BE2C (cell line): ENCODE data around the gene TMEM176B.

Experiments used
- DNase-seq: peaks from one replicate; pipeline ENCODE4 v3.0.0-alpha.2; 2020
- H3K27me3 ChIP-seq: fragments of 250-450 bp; sonication (Bioruptor Pico); 2 replicates; pipeline ENCODE4 v1.5.1; 2020; ENCODE audit warnings: mild to moderate bottlenecking
- H3K36me3 ChIP-seq: fragments of 250-450 bp; sonication (Bioruptor Pico); 2 replicates; pipeline ENCODE4 v1.5.1; 2020; ENCODE audit warnings: mild to moderate bottlenecking
- H3K4me1 ChIP-seq: fragments of 250-450 bp; sonication (Bioruptor Pico); 2 replicates; pipeline ENCODE4 v1.5.1; 2020
- H3K4me3 ChIP-seq: 2 replicates; pipeline ENCODE4 v1.5.1; 2011; ENCODE audit warnings: low read depth, low read length
- H3K9me3 ChIP-seq: fragments of 250-450 bp; sonication (Bioruptor Pico); 2 replicates; pipeline ENCODE4 v1.5.1; 2020
- CTCF ChIP-seq: IDR thresholded peaks from 2 replicates; pipeline ENCODE4 v1.5.1; 2012; ENCODE audit warnings: mild to moderate bottlenecking, low read depth, low read length

TMEM176B gene

GRCh38 chr7:150790416-150791075 lies 9.6 kb downstream of the TMEM176B start:
- Histone ChIP-seq H3K9me3 (no peaks in the 10 kb centered on the region), H3K4me3 (no peak overlapping the region), H3K27me3 (no peaks in the 10 kb centered on the region), H3K4me1 (peaks cover 27% of the 10 kb centered on the region), H3K36me3 (no peaks in the 10 kb centered on the region)
- no peak for DNase-seq
- no peak for TF ChIP-seq CTCF

GRCh38 chr7:150788474-150789269 lies 11.5 kb downstream of the TMEM176B start:
- TF ChIP-seq CTCF = no peak
- no peaks in the 10 kb centered on the region for H3K36me3 ChIP-seq
- H3K9me3 ChIP-seq = no peaks in the 10 kb centered on the region
- peak overlapping the region; percentile 31 for H3K4me3 ChIP-seq
- no peaks in the 10 kb centered on the region for H3K27me3 ChIP-seq
- DNase-seq = peak; percentile 75
- peaks cover 29% of the 10 kb centered on the region for H3K4me1 ChIP-seq

GRCh38 chr7:150787321-150788281 lies 12.6 kb downstream of the TMEM176B start:
- no peaks in the 10 kb centered on the region for H3K36me3 ChIP-seq
- no peaks in the 10 kb centered on the region for H3K27me3 ChIP-seq
- no peaks in the 10 kb centered on the region for H3K9me3 ChIP-seq
- TF ChIP-seq CTCF = peak; percentile 37
- H3K4me3 ChIP-seq = peak overlapping the region; percentile 31
- H3K4me1 ChIP-seq = peaks cover 29% of the 10 kb centered on the region
- peak; percentile 69 for DNase-seq

GRCh38 chr7:150784954-150785353 lies 15.2 kb downstream of the TMEM176B start:
- Histone ChIP-seq H3K27me3 (no peaks in the 10 kb centered on the region), H3K36me3 (no peaks in the 10 kb centered on the region), H3K9me3 (no peaks in the 10 kb centered on the region), H3K4me3 (no peak overlapping the region), H3K4me1 (peaks cover 29% of the 10 kb centered on the region)
- no peak for TF ChIP-seq CTCF
- DNase-seq = no peak

- Histone ChIP-seq H3K9me3 (no peaks in the 10 kb centered on the region), H3K36me3 (no peaks in the 10 kb centered on the region), H3K27me3 (no peaks in the 10 kb centered on the region), H3K4me1 (peaks cover 26% of the 10 kb centered on the region), H3K4me3 (no peak overlapping the region)
- no peak for TF ChIP-seq CTCF
- DNase-seq = no peak
Observed at GRCh38 chr7:150784120-150784736, 15.9 kb downstream of the TMEM176B start.
